ENCODE data around the gene ADAMTS9. TPM values are rescaled to one million over a fixed set of nuclear protein-coding genes. Genes with fewer than 3 reads are reported as not detected.

The ADAMTS9 gene
- total RNA-seq, 6 experiments from 2014 or later: 1.1 to 9.9 (median 3.5) TPM

DNA sequence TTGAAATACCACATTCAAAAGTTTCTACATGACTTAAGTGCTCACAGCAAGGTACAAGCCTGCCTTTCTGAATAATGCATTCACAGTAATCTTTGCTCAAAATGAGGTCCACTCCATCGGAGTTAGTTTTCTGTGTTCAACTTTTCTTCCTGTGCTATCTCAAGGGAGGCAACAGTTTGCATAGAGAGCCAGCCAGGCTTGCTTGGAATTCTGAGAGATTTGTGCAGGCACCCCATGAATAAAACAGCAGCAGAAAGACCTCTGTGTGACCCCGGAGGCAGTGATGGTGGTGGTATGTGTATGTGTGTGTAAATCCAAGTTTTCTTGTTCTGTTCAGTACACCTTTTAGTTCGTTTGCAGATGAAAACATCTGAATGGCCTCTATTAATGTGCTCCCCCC is 124.0 kb downstream of the ADAMTS9 start:
- Histone ChIP-seq H3K36me3 (no peaks in the 10 kb centered on the region), H3K4me1 (peaks cover 0 to 3% (median 0%) of the 10 kb centered on the region in 4 donors), H3K27me3 (no peaks in the 10 kb centered on the region), H3K4me3 (no peak overlapping the region), H3K9me3 (no peaks in the 10 kb centered on the region), H3K27ac (no peak overlapping the region)
- DNase-seq (no peak), ATAC-seq (no peak)
- intact Hi-C loops (cut with DNase I): no loop called here
- TF ChIP-seq, protein P1, sequence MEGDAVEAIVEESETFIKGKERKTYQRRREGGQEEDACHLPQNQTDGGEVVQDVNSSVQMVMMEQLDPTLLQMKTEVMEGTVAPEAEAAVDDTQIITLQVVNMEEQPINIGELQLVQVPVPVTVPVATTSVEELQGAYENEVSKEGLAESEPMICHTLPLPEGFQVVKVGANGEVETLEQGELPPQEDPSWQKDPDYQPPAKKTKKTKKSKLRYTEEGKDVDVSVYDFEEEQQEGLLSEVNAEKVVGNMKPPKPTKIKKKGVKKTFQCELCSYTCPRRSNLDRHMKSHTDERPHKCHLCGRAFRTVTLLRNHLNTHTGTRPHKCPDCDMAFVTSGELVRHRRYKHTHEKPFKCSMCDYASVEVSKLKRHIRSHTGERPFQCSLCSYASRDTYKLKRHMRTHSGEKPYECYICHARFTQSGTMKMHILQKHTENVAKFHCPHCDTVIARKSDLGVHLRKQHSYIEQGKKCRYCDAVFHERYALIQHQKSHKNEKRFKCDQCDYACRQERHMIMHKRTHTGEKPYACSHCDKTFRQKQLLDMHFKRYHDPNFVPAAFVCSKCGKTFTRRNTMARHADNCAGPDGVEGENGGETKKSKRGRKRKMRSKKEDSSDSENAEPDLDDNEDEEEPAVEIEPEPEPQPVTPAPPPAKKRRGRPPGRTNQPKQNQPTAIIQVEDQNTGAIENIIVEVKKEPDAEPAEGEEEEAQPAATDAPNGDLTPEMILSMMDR (IDR thresholded peaks at IDR 0.05): no peak
- TF ChIP-seq POLR2A (IDR thresholded peaks at IDR 0.05): no peak
- 48% methylated on average over 3 of the region's 3 CpGs for WGBS (ENCODE audit: insufficient coverage, low coverage, low lambda C conversion rate, missing lambda C conversion rate)

DNA sequence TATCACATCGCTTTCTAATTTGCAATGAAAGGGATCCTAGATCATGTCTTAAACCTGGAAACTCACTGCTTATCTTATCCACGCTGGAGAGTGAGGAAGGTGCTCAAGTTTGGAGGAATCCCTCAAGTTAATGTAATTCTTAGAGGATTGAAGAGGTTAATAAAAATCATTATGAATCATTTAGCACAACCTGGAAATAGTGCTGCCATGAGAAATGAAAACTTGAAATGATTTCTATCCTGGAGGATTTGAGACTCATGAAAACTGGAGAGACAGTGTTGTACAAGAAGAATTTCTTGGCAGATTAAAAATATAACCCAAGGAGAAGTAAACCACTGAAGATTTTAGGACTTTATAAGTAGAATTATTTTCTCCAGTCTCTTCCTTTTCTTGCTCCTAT is 125.9 kb downstream of the ADAMTS9 start:
- no peak overlapping the region for H3K4me3 ChIP-seq

DNA sequence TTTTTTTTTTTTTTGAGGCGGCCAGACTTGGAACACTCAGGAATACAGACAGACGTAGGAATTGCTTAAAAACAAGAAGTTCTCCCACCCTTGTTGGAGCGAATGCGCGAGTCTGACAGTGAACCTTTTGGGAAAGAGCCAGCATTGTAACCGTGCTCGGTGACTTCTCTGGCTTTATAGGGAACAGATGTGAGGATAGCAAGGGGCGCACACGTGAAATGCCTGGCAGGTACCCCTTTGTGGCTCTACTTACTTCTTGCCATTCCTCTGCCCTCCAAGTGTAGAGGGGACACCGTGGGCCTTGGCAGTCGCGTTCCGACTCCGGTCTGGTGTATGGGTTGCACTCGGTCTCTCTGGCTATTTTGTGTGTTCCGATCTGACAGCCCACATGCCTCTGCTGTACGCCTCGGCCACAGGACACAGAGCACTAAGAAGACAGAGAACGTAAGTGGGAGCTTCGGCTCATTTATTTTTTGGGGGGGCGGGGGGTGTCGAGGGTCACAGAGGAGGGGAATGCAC is 126.4 kb downstream of the ADAMTS9 start:
- intact Hi-C loops (cut with DNase I): no loop called here
- H3K4me3 ChIP-seq: no peak overlapping the region
- 74% methylated on average over 19 of the region's 22 CpGs for WGBS (ENCODE audit: insufficient coverage, low coverage, low lambda C conversion rate, missing lambda C conversion rate)

More for the DNA sequence above, 125.9 kb downstream of the ADAMTS9 start:
- ATAC-seq (no peak), DNase-seq (no peak)
- WGBS (ENCODE audit: insufficient coverage, low coverage, low lambda C conversion rate, missing lambda C conversion rate): 72% methylated on average over 2 of the region's 2 CpGs
- TF ChIP-seq POLR2A (IDR thresholded peaks at IDR 0.05): no peak
- TF ChIP-seq, protein P1 (IDR thresholded peaks at IDR 0.05): no peak
- Histone ChIP-seq H3K27ac (no peak overlapping the region), H3K4me1 (no peaks in the 10 kb centered on the region), H3K36me3 (no peaks in the 10 kb centered on the region), H3K27me3 (no peaks in the 10 kb centered on the region), H3K9me3 (no peaks in the 10 kb centered on the region)
- intact Hi-C loops (cut with DNase I): no loop called here

DNA sequence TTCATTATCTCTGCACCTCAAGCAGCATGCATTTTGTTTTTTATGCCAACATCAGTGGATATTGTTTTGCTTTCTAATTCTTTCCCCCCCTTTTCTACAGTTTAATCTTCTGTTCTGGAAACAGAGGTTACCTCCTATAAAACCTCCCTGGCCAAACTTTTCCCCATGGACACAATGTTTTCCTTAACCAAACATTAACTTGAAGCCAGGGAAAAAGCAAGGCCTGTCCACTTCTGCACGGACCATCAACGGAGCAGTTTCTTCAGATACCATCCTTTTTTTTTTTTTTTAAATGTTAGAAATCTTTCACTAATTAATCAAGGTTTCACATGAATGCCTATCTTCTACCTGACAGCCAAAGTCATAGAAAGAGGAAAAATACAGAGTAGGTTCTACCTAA is 127.0 kb downstream of the ADAMTS9 start:
- no peak overlapping the region for H3K27ac ChIP-seq
- TF ChIP-seq POLR2A (IDR thresholded peaks at IDR 0.05): no peak
- TF ChIP-seq, protein P1 (IDR thresholded peaks at IDR 0.05): no peak
- no peaks in the 10 kb centered on the region for H3K36me3 ChIP-seq
- no peaks in the 10 kb centered on the region for H3K27me3 ChIP-seq
- ATAC-seq (no peak), DNase-seq (no peak)
- H3K4me1 ChIP-seq: no peaks in the 10 kb centered on the region
- H3K4me3 ChIP-seq: no peak overlapping the region
- H3K9me3 ChIP-seq: no peaks in the 10 kb centered on the region
- intact Hi-C loops (cut with DNase I): no loop called here
- 60% methylated on average over 2 of the region's 2 CpGs for WGBS (ENCODE audit: insufficient coverage, low coverage, low lambda C conversion rate, missing lambda C conversion rate)

More for the DNA sequence above, 126.4 kb downstream of the ADAMTS9 start:
- DNase-seq (no peak), ATAC-seq (no peak)
- H3K36me3 ChIP-seq: no peaks in the 10 kb centered on the region
- no peaks in the 10 kb centered on the region for H3K9me3 ChIP-seq
- TF ChIP-seq POLR2A (IDR thresholded peaks at IDR 0.05): no peak
- TF ChIP-seq, protein P1 (IDR thresholded peaks at IDR 0.05): no peak
- no peaks in the 10 kb centered on the region for H3K27me3 ChIP-seq
- H3K27ac ChIP-seq: no peak overlapping the region
- no peaks in the 10 kb centered on the region for H3K4me1 ChIP-seq

DNA sequence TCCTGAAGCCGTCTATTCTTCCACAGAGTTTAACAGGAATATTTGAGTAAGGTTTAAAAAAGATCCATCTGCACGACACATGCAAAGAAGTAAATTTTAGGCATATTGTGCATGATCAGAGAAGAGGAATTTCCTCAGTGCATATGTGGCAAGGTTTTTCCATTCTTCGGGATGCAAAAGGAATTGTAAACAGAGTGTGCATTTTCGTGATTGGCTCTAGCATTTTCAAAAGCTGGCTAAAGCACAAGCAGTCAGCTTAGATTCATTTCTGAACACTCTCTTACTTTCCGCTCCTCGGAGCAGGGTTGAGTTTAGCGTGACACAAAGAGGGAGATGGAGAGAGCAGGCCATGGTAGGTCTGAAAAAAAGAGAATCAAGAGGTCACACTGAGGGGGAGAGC is 128.2 kb downstream of the ADAMTS9 start:
- no peaks in the 10 kb centered on the region for H3K4me1 ChIP-seq
- H3K4me3 ChIP-seq: no peak overlapping the region
- no peak overlapping the region for H3K27ac ChIP-seq
- WGBS (ENCODE audit: insufficient coverage, low coverage, low lambda C conversion rate, missing lambda C conversion rate): 85% methylated on average over 7 of the region's 7 CpGs
- TF ChIP-seq, protein P1 (IDR thresholded peaks at IDR 0.05): no peak
- TF ChIP-seq POLR2A (IDR thresholded peaks at IDR 0.05): no peak
- DNase-seq: no peak
- no peak for ATAC-seq
- no peaks in the 10 kb centered on the region for H3K36me3 ChIP-seq
- no peaks in the 10 kb centered on the region for H3K27me3 ChIP-seq
- H3K9me3 ChIP-seq: no peaks in the 10 kb centered on the region
- intact Hi-C loops (cut with DNase I): no loop called here
